K562 (cell line): Measurements from ENCODE around the gene DNM1.

ENCODE experiments used
- KDM5B ChIP-seq: fragments of 200-600 bp; sonication (generic); IDR thresholded peaks from 2 replicates; pipeline ENCODE4 v1.6.1; 2012; ENCODE audit warnings: low read depth, mild to moderate bottlenecking, moderate library complexity, low read length, control low read depth, inconsistent platforms; ENCODE audit not compliant: insufficient replicate concordance
- NR2C2 ChIP-seq, 2 experiments: fragments of 200-800 bp in 1 of 2; sonication (Bioruptor generic) in 1 of 2; sonication (generic) in 1 of 2; formaldehyde crosslinking in 1 of 2; IDR thresholded peaks; 2 replicates each; pipeline versions ENCODE4 v1.6.1 to v1.8.0; 2016 to 2022; ENCODE audit warnings: mild to moderate bottlenecking in 1 of 2, missing compliant biosample characterization in 1 of 2, missing genetic modification characterization in 1 of 2, missing genetic modification reagents in 1 of 2
- ZBTB2 ChIP-seq: fragments of 450-650 bp; IDR thresholded peaks from 2 replicates; pipeline ENCODE4 v1.6.1; 2016; ENCODE audit warnings: antibody characterized with exemption
- ZZZ3 ChIP-seq: fragments of 450-650 bp; IDR thresholded peaks from 2 replicates; pipeline ENCODE4 v1.6.1; 2016; ENCODE audit warnings: antibody characterized with exemption, mild to moderate bottlenecking, moderate library complexity

- no peak for TF ChIP-seq NR2C2 (CRISPR knock-in tag; IDR thresholded peaks at IDR 0.05)
- TF ChIP-seq NR2C2 (tag; IDR thresholded peaks at IDR 0.05): no peak
- no peak for TF ChIP-seq ZZZ3
- TF ChIP-seq ZBTB2: no peak
- no peak for TF ChIP-seq KDM5B
Observed at GRCh38 chr9:128213746-128214497, 10.7 kb downstream of the DNM1 start.
